HCT116 (cell line): ENCODE measurements around the gene NEUROG3. TPM values are rescaled to one million over a fixed set of nuclear protein-coding genes. Genes with fewer than 3 reads are reported as not detected.

Experiments used
- ATAC-seq: fragments of 200-7000 bp; cut with Tn5 transposase; 2 replicates; pipeline ENCODE4 v1.9.1; 2020; ENCODE audit warnings: mild to moderate bottlenecking, moderate library complexity
- BruUV-seq: library from RNA; stranded (reverse); fragments of 400-500 nt; replicated peaks from 2 replicates; lab custom pipeline; 2021; lab: Mats Ljungman, UMichigan
- CTCF ChIA-PET: fragments of 300-600 bp; sonication (Branson Sonifier 250); formaldehyde crosslinking; loops from one replicate; lab custom pipeline; 2021; ENCODE audit warnings: antibody characterized with exemption; lab: Charles Lee
- POLR2A ChIA-PET: fragments of 300-600, 350-600 bp; sonication (Branson Sonifier 250); formaldehyde crosslinking; loops from one replicate; lab custom pipeline; 2021; ENCODE audit warnings: antibody characterized with exemption; lab: Charles Lee
- RAD21 ChIA-PET, 2 experiments: fragments of 300-600 bp; sonication (Branson Sonifier 250); formaldehyde crosslinking; loops; one replicate each; lab custom pipeline; 2023; ENCODE audit warnings: low total read pairs in 2 of 2; ENCODE audit not compliant: uncharacterized antibody in 2 of 2, unreplicated experiment in 2 of 2, low non-redundant PET in 1 of 2; lab: Charles Lee
- DNase-seq: peaks from one replicate; pipeline ENCODE4 v3.0.0-alpha.2; 2010; ENCODE audit warnings: low read depth, low spot score
- H2AFZ ChIP-seq: fragments of 200-600 bp; shearing (Covaris generic), sonication (generic); 2 replicates; pipeline ENCODE4 v1.6.1; 2017; ENCODE audit warnings: low read depth, mixed run types, mixed read lengths, antibody characterized with exemption, low read length; ENCODE audit not compliant: poor library complexity, severe bottlenecking
- H3K27ac ChIP-seq: 2 replicates; pipeline ENCODE4 v1.5.1; 2012; ENCODE audit warnings: low read depth, low read length
- H3K27me3 ChIP-seq: fragments of 200-600 bp; sonication (generic); 2 replicates; pipeline ENCODE4 v1.6.1; 2016; ENCODE audit warnings: mixed run types, low read length, mixed read lengths; ENCODE audit not compliant: insufficient read depth
- H3K36me3 ChIP-seq, 2 experiments: fragments of 200-500 bp in 1 of 2; fragments of 200-600 bp in 1 of 2; sonication (Bioruptor generic) in 1 of 2; sonication (generic) in 1 of 2; 2 replicates each; pipeline versions ENCODE4 v1.5.1 to v1.6.1; 2014 to 2016; ENCODE audit warnings: low read length in 2 of 2, inconsistent platforms in 1 of 2, mixed read lengths in 1 of 2, mixed run types in 1 of 2; ENCODE audit not compliant: insufficient read depth in 2 of 2, control insufficient read depth in 1 of 2
- H3K4me1 ChIP-seq, 2 experiments: fragments of 200-600 bp in 1 of 2; sonication (generic) in 1 of 2; 2 replicates each; pipeline versions ENCODE4 v1.5.1 to v1.6.1; 2012 to 2017; ENCODE audit warnings: low read length in 2 of 2, inconsistent platforms in 1 of 2, mild to moderate bottlenecking in 1 of 2, mixed read lengths in 1 of 2, mixed run types in 1 of 2, moderate library complexity in 1 of 2; ENCODE audit not compliant: insufficient read depth in 2 of 2, control insufficient read depth in 1 of 2
- H3K4me2 ChIP-seq: fragments of 200-600 bp; sonication (generic); 2 replicates; pipeline ENCODE4 v1.6.1; 2017; ENCODE audit warnings: mixed run types, low read length, mixed read lengths
- H3K4me3 ChIP-seq, 2 experiments: fragments of 200-600 bp in 1 of 2; sonication (generic) in 1 of 2; replicated peaks in 1 of 2; 2 replicates each; pipeline ENCODE4 v1.5.1; 2011 to 2016; ENCODE audit warnings: low read length in 2 of 2, control low read depth in 1 of 2, low read depth in 1 of 2, mild to moderate bottlenecking in 1 of 2, mixed read lengths in 1 of 2, mixed run types in 1 of 2
- H3K79me2 ChIP-seq: fragments of 200-600 bp; sonication (generic); 2 replicates; pipeline ENCODE4 v1.6.1; 2017; ENCODE audit warnings: mild to moderate bottlenecking, mixed run types, low read length, moderate library complexity, mixed read lengths; ENCODE audit not compliant: insufficient read depth
- H3K9ac ChIP-seq: fragments of 200-600 bp; sonication (generic); 2 replicates; pipeline ENCODE4 v1.6.1; 2016; ENCODE audit warnings: low read length, mixed read lengths
- H3K9me2 ChIP-seq: fragments of 200-600 bp; sonication (generic), shearing (Covaris generic); 2 replicates; pipeline ENCODE4 v1.6.1; 2017; ENCODE audit warnings: mixed run types, mild to moderate bottlenecking, moderate library complexity; ENCODE audit not compliant: insufficient read depth
- H3K9me3 ChIP-seq, 2 experiments: fragments of 200-500 bp in 1 of 2; fragments of 200-600 bp in 1 of 2; sonication (Bioruptor generic) in 1 of 2; sonication (generic) in 1 of 2; 2 replicates each; pipeline ENCODE4 v1.6.1; 2014 to 2017; ENCODE audit warnings: low read length in 2 of 2, mixed read lengths in 2 of 2, inconsistent platforms in 1 of 2, low read depth in 1 of 2, mild to moderate bottlenecking in 1 of 2, mixed run types in 1 of 2, moderate library complexity in 1 of 2; ENCODE audit not compliant: control insufficient read depth in 1 of 2, insufficient read depth in 1 of 2
- H4K20me1 ChIP-seq: fragments of 200-600 bp; sonication (generic), shearing (Covaris generic); 2 replicates; pipeline ENCODE4 v1.6.1; 2017; ENCODE audit warnings: mixed run types, mild to moderate bottlenecking, moderate library complexity; ENCODE audit not compliant: insufficient read depth
- CTCF ChIP-seq, 3 experiments: fragments of 200-600 bp in 1 of 3; sonication (generic) in 1 of 3; IDR thresholded peaks in 2 of 3; conservative IDR thresholded peaks in 1 of 3; 2 replicates each; pipeline ENCODE4 v1.5.1; 2012 to 2017; ENCODE audit warnings: low read depth in 2 of 3, low read length in 2 of 3, antibody characterized with exemption in 1 of 3, borderline replicate concordance in 1 of 3, control low read depth in 1 of 3, mild to moderate bottlenecking in 1 of 3, mixed read lengths in 1 of 3, mixed run types in 1 of 3, moderate library complexity in 1 of 3; ENCODE audit not compliant: insufficient read depth in 1 of 3
- ELF1 ChIP-seq: IDR thresholded peaks from 2 replicates; pipeline ENCODE4 v1.6.1; 2012; ENCODE audit warnings: low read depth, borderline replicate concordance
- FOSL1 ChIP-seq: IDR thresholded peaks from 2 replicates; pipeline ENCODE4 v1.6.1; 2012; ENCODE audit warnings: low read depth
- JUND ChIP-seq: IDR thresholded peaks from 2 replicates; pipeline ENCODE4 v1.6.1; 2012
- RAD21 ChIP-seq: IDR thresholded peaks from 2 replicates; pipeline ENCODE4 v1.6.1; 2012; ENCODE audit warnings: low read depth, mild to moderate bottlenecking
- REST ChIP-seq: IDR thresholded peaks from 2 replicates; pipeline ENCODE4 v1.6.1; 2012; ENCODE audit warnings: low read depth
- SRF ChIP-seq: IDR thresholded peaks from 2 replicates; pipeline ENCODE4 v1.6.1; 2012; ENCODE audit warnings: low read depth
- TCF7L2 ChIP-seq: IDR thresholded peaks from 2 replicates; pipeline ENCODE4 v1.7.0; 2011; ENCODE audit warnings: borderline replicate concordance, inconsistent platforms; ENCODE audit not compliant: insufficient read depth, insufficient read length; ENCODE audit errors: extremely low read depth
- intact Hi-C: fragments of 100-400 bp; cut with micrococcal nuclease; formaldehyde crosslinking; loops from 2 replicates; pipeline ENCODE4 v1.10.0; 2022
- total RNA-seq: library from RNA; stranded (reverse); gene quantifications from one replicate; pipeline ENCODE4 v1.2.1, GENCODE V29; 2021; ENCODE audit not compliant: unreplicated experiment

NEUROG3 gene
- total RNA-seq, 1 experiment from 2014 or later, result not detected

GRCh38 chr10:69584624-69585023 is 11.4 kb upstream of the NEUROG3 start:
- POLR2A ChIA-PET, result no interaction called here
- no peak overlapping the region for H2AFZ ChIP-seq
- intact Hi-C loops, result no loop called here
- H3K9me2 ChIP-seq, result no peaks in the 10 kb centered on the region
- H3K36me3 ChIP-seq, result no peaks in the 10 kb centered on the region
- DNase-seq (no peak), ATAC-seq (no peak)
- H3K4me3 ChIP-seq, result no peak overlapping the region
- TF ChIP-seq JUND (no peak), RAD21 (no peak), ELF1 (no peak), REST (no peak), CTCF (IDR thresholded peaks at IDR 0.05 in 2 of 3, conservative IDR thresholded peaks at IDR 0.05 in 1 of 3; ENCODE audit: borderline replicate concordance in 1 of 3, insufficient read depth in 1 of 3, low read depth in 2 of 3, low read length in 2 of 3) (no peak), SRF (no peak), FOSL1 (no peak), TCF7L2 (no peak)
- no TSS peak for BruUV-seq
- H3K9me3 ChIP-seq, result no peaks in the 10 kb centered on the region
- RAD21 ChIA-PET, result no interaction called here
- no peaks in the 10 kb centered on the region for H3K79me2 ChIP-seq
- CTCF ChIA-PET, result no interaction called here
- H3K4me2 ChIP-seq, result no peak overlapping the region
- peaks cover 16% of the 10 kb centered on the region for H3K27me3 ChIP-seq
- H3K4me1 ChIP-seq, result no peaks in the 10 kb centered on the region
- H3K27ac ChIP-seq, result no peak overlapping the region
- H4K20me1 ChIP-seq, result no peaks in the 10 kb centered on the region
- H3K9ac ChIP-seq, result no peak overlapping the region
